WTC11 (cell line): ENCODE measurements around the gene SERP1.

ENCODE experiments used
- FOXP4 ChIP-seq: sonication (generic); formaldehyde crosslinking; IDR thresholded peaks from 2 replicates; pipeline ENCODE4 v1.8.0; 2022; ENCODE audit warnings: mild to moderate bottlenecking, missing genetic modification reagents
- SMAD4 ChIP-seq: sonication (generic); formaldehyde crosslinking; IDR thresholded peaks from 2 replicates; pipeline ENCODE4 v1.8.0; 2022; ENCODE audit warnings: mild to moderate bottlenecking, missing genetic modification reagents
- SP1 ChIP-seq: sonication (generic); formaldehyde crosslinking; conservative IDR thresholded peaks from 2 replicates; pipeline ENCODE4 v1.8.1; 2022; ENCODE audit warnings: missing genetic modification reagents
- ZNF138 ChIP-seq: sonication (generic); formaldehyde crosslinking; conservative IDR thresholded peaks from 2 replicates; pipeline ENCODE4 v1.8.1; 2022; ENCODE audit warnings: mild to moderate bottlenecking, moderate library complexity, missing genetic modification reagents
- ZNF263 ChIP-seq: sonication (generic); formaldehyde crosslinking; IDR thresholded peaks from 2 replicates; pipeline ENCODE4 v1.8.1; 2022; ENCODE audit warnings: low read depth, mild to moderate bottlenecking, moderate library complexity, missing genetic modification reagents
- TF ChIP-seq, protein P1 (sequence below): sonication (generic); formaldehyde crosslinking; IDR thresholded peaks from 2 replicates; pipeline ENCODE4 v1.8.1; 2023; ENCODE audit warnings: mild to moderate bottlenecking, missing genetic modification reagents
- TF ChIP-seq, protein P2 (sequence below): fragments of 200-600 bp; IDR thresholded peaks from 2 replicates; pipeline ENCODE4 v1.8.0; 2022; ENCODE audit warnings: antibody characterized with exemption
- TF ChIP-seq, protein P3 (sequence below): sonication (generic); formaldehyde crosslinking; IDR thresholded peaks from 2 replicates; pipeline ENCODE4 v1.8.0; 2023; ENCODE audit warnings: missing genetic modification reagents
- TF ChIP-seq, protein P4 (sequence below): sonication (generic); formaldehyde crosslinking; IDR thresholded peaks from 2 replicates; pipeline ENCODE4 v1.8.1; 2023; ENCODE audit warnings: mild to moderate bottlenecking, missing genetic modification reagents, borderline replicate concordance

DNA sequence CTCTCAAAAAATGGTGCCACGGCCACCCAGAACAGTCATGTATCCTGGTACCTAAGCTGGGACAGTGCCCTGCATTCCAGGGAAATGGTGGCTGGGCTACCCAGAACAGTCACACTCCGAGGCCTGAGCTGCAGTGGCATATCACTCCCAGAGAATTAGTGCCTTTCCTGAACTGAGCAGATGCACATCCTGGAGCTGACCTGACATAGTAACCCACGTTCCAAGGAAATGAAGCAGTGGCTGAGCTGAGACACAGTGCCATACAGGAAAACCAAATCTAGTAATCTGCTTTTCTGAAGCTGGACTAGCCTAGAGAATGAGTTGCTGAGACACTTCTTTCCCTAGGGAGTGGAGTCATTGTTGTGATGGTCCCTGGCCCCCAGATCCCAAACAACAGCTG is 41.8 kb downstream of the SERP1 start:
- TF ChIP-seq, protein P1, sequence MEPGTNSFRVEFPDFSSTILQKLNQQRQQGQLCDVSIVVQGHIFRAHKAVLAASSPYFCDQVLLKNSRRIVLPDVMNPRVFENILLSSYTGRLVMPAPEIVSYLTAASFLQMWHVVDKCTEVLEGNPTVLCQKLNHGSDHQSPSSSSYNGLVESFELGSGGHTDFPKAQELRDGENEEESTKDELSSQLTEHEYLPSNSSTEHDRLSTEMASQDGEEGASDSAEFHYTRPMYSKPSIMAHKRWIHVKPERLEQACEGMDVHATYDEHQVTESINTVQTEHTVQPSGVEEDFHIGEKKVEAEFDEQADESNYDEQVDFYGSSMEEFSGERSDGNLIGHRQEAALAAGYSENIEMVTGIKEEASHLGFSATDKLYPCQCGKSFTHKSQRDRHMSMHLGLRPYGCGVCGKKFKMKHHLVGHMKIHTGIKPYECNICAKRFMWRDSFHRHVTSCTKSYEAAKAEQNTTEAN = no peak
- TF ChIP-seq, protein P2, sequence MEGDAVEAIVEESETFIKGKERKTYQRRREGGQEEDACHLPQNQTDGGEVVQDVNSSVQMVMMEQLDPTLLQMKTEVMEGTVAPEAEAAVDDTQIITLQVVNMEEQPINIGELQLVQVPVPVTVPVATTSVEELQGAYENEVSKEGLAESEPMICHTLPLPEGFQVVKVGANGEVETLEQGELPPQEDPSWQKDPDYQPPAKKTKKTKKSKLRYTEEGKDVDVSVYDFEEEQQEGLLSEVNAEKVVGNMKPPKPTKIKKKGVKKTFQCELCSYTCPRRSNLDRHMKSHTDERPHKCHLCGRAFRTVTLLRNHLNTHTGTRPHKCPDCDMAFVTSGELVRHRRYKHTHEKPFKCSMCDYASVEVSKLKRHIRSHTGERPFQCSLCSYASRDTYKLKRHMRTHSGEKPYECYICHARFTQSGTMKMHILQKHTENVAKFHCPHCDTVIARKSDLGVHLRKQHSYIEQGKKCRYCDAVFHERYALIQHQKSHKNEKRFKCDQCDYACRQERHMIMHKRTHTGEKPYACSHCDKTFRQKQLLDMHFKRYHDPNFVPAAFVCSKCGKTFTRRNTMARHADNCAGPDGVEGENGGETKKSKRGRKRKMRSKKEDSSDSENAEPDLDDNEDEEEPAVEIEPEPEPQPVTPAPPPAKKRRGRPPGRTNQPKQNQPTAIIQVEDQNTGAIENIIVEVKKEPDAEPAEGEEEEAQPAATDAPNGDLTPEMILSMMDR = no peak
- TF ChIP-seq ZNF138 (CRISPR knock-in tag) (no peak), SMAD4 (CRISPR knock-in tag) (no peak), SP1 (no peak), ZNF263 (CRISPR knock-in tag) (no peak), FOXP4 (CRISPR knock-in tag) (no peak)
- TF ChIP-seq, protein P3, sequence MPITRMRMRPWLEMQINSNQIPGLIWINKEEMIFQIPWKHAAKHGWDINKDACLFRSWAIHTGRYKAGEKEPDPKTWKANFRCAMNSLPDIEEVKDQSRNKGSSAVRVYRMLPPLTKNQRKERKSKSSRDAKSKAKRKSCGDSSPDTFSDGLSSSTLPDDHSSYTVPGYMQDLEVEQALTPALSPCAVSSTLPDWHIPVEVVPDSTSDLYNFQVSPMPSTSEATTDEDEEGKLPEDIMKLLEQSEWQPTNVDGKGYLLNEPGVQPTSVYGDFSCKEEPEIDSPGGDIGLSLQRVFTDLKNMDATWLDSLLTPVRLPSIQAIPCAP = no peak
- TF ChIP-seq, protein P4, sequence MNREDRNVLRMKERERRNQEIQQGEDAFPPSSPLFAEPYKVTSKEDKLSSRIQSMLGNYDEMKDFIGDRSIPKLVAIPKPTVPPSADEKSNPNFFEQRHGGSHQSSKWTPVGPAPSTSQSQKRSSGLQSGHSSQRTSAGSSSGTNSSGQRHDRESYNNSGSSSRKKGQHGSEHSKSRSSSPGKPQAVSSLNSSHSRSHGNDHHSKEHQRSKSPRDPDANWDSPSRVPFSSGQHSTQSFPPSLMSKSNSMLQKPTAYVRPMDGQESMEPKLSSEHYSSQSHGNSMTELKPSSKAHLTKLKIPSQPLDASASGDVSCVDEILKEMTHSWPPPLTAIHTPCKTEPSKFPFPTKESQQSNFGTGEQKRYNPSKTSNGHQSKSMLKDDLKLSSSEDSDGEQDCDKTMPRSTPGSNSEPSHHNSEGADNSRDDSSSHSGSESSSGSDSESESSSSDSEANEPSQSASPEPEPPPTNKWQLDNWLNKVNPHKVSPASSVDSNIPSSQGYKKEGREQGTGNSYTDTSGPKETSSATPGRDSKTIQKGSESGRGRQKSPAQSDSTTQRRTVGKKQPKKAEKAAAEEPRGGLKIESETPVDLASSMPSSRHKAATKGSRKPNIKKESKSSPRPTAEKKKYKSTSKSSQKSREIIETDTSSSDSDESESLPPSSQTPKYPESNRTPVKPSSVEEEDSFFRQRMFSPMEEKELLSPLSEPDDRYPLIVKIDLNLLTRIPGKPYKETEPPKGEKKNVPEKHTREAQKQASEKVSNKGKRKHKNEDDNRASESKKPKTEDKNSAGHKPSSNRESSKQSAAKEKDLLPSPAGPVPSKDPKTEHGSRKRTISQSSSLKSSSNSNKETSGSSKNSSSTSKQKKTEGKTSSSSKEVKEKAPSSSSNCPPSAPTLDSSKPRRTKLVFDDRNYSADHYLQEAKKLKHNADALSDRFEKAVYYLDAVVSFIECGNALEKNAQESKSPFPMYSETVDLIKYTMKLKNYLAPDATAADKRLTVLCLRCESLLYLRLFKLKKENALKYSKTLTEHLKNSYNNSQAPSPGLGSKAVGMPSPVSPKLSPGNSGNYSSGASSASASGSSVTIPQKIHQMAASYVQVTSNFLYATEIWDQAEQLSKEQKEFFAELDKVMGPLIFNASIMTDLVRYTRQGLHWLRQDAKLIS (CRISPR knock-in tag) = no peak
